Thoracic aorta (tissue), 2 donors: ENCODE measurements around the gene HACL1. TPM values are rescaled to one million over a fixed set of nuclear protein-coding genes. Genes with fewer than 3 reads are reported as not detected.

ENCODE experiments used
- ATAC-seq: fragments of 150-250 bp; one replicate; pipeline ENCODE4 v1.8.0; 2017; ENCODE audit warnings: low read depth; ENCODE audit not compliant: insufficient number of reproducible peaks, low FRiP score
- DNase-seq: peaks from one replicate; pipeline ENCODE4 v3.0.0-alpha.2; 2020; ENCODE audit warnings: low spot score
- H3K27ac ChIP-seq, 2 donors: fragments of 200-600 bp; sonication (generic); 1 replicate in 1 of 2; 2 replicates in 1 of 2; pipeline ENCODE4 v1.5.1; 2016; ENCODE audit warnings: mild to moderate bottlenecking in 2 of 2, moderate library complexity in 2 of 2
- H3K27me3 ChIP-seq: fragments of 200-600 bp; sonication (generic); replicated peaks from 2 replicates; pipeline ENCODE4 v1.6.0; 2016; ENCODE audit warnings: mild to moderate bottlenecking; ENCODE audit not compliant: insufficient read depth
- H3K36me3 ChIP-seq: fragments of 200-600 bp; sonication (generic); one replicate; pipeline ENCODE4 v1.5.1; 2016
- H3K4me1 ChIP-seq, 2 donors: fragments of 200-600 bp; sonication (generic); 1 replicate in 1 of 2; 2 replicates in 1 of 2; pipeline versions ENCODE4 v1.5.1 to v1.6.0; 2016; ENCODE audit warnings: low read depth in 2 of 2, mild to moderate bottlenecking in 1 of 2; ENCODE audit not compliant: control insufficient read depth in 1 of 2
- H3K4me3 ChIP-seq: fragments of 200-600 bp; sonication (generic); 2 replicates; pipeline ENCODE4 v1.5.1; 2016; ENCODE audit warnings: mild to moderate bottlenecking
- H3K9me3 ChIP-seq: fragments of 200-600 bp; sonication (generic); 2 replicates; pipeline ENCODE4 v1.5.1; 2016
- total RNA-seq, 2 donors: library from RNA; depleted of rRNA; stranded (reverse); fragments of >200 nt; gene quantifications; one replicate each; pipeline versions ENCODE4 v1.1.0 to v1.2.3, GENCODE V29; 2016
- TF ChIP-seq, protein P1 (sequence below): fragments of 200-600 bp; sonication (generic); IDR thresholded peaks from one replicate; pipeline ENCODE4 v1.5.1; 2019; ENCODE audit warnings: antibody characterized with exemption

HACL1 gene
- total RNA-seq, 2 donors from 2014 or later, result 14.5 to 21.6 TPM

DNA sequence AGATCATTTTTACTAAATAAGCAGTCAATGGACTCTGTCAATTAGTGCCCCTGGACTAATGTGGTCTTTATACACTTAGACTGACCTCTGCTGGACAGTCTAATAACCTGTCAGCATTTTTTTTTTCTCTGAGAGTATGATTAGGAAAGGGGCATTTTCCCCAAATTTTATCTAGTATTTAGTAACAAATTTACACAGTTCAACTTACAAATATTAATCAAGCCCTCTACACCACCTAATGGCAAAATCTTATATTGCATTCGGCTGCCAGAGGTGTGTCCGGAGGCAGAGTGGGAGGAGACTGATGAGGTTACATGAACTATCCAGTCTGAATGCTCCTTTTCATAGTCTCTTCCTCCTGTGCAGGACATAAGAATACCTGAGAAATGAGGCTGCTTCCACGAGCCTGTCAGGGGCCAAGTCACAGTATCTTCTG lies 43.8 kb downstream of the HACL1 start:
- H3K4me1 ChIP-seq, result no peaks in the 10 kb centered on the region
- H3K36me3 ChIP-seq, result peaks cover under 1% of the 10 kb centered on the region
- peak; percentile 41 for ATAC-seq
- TF ChIP-seq, protein P1, sequence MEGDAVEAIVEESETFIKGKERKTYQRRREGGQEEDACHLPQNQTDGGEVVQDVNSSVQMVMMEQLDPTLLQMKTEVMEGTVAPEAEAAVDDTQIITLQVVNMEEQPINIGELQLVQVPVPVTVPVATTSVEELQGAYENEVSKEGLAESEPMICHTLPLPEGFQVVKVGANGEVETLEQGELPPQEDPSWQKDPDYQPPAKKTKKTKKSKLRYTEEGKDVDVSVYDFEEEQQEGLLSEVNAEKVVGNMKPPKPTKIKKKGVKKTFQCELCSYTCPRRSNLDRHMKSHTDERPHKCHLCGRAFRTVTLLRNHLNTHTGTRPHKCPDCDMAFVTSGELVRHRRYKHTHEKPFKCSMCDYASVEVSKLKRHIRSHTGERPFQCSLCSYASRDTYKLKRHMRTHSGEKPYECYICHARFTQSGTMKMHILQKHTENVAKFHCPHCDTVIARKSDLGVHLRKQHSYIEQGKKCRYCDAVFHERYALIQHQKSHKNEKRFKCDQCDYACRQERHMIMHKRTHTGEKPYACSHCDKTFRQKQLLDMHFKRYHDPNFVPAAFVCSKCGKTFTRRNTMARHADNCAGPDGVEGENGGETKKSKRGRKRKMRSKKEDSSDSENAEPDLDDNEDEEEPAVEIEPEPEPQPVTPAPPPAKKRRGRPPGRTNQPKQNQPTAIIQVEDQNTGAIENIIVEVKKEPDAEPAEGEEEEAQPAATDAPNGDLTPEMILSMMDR, result peak; percentile 55
- H3K4me3 ChIP-seq, result no peak overlapping the region
- H3K27me3 ChIP-seq, result no peaks in the 10 kb centered on the region
- H3K9me3 ChIP-seq, result no peaks in the 10 kb centered on the region
- H3K27ac ChIP-seq, result peak overlapping the region in 1 of 2 donors; percentile 36
- DNase-seq, result peak; percentile 13

GRCh38 chr3:15556512-15556911 lies 44.9 kb downstream of the HACL1 start:
- Histone ChIP-seq H3K27me3 (no peaks in the 10 kb centered on the region), H3K4me1 (no peaks in the 10 kb centered on the region), H3K36me3 (no peaks in the 10 kb centered on the region), H3K27ac (no peak overlapping the region), H3K9me3 (no peaks in the 10 kb centered on the region), H3K4me3 (no peak overlapping the region)
- no peak for DNase-seq
- TF ChIP-seq, protein P1, result no peak
- ATAC-seq, result no peak

DNA sequence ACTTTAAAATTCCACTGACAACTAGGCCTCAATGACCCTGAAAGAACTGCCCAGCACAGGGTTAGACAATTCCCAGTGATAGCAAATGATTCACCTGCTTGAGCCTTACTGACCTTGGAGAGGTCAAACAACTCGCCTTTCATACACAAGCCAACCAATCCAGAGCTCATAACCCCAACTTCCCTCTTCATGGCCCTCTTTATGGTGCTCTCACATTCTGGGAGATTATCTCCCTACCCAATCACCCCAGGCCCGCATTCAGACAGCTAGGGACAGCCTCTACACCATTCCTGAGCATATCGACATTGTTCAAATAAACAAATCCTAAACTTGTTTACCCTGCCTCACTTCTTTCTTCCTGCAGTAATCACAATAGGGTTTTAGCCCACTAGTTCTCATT lies 47.6 kb downstream of the HACL1 start:
- no peaks in the 10 kb centered on the region for H3K9me3 ChIP-seq
- TF ChIP-seq, protein P1, result no peak
- ATAC-seq (no peak), DNase-seq (no peak)
- H3K36me3 ChIP-seq, result no peaks in the 10 kb centered on the region
- H3K4me1 ChIP-seq, result no peaks in the 10 kb centered on the region
- no peaks in the 10 kb centered on the region for H3K27me3 ChIP-seq
- H3K27ac ChIP-seq, result no peak overlapping the region
- no peak overlapping the region for H3K4me3 ChIP-seq

DNA sequence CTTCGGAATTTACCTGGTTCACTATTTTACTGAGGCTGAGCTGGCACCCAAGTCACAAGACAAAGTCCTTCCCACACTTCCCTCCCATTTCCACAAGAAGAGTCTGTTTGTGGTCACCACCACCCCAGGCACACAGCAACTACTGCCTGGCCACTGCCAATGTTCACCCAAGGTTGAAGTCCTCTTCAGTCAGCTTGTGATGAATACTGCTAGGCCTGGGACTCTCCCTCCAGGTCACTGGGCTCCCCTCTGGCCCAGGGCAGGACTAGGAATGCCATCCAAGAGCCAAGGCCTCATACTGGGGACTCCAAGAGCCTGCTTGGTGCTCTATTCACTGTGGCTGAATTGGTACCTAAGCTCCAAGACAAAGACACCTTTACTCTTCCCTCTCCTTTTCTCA lies 49.5 kb downstream of the HACL1 start:
- no peaks in the 10 kb centered on the region for H3K4me1 ChIP-seq
- H3K27ac ChIP-seq, result no peak overlapping the region
- DNase-seq, result no peak
- H3K4me3 ChIP-seq, result no peak overlapping the region
- TF ChIP-seq, protein P1, result no peak
- no peaks in the 10 kb centered on the region for H3K36me3 ChIP-seq
- no peaks in the 10 kb centered on the region for H3K9me3 ChIP-seq
- no peaks in the 10 kb centered on the region for H3K27me3 ChIP-seq
- ATAC-seq, result no peak

- ATAC-seq, result no peak
Observed at GRCh38 chr3:15549846-15550245, 51.5 kb downstream of the HACL1 start.

More at GRCh38 chr3:15549846-15550245, 51.5 kb downstream of the HACL1 start:
- no peak overlapping the region for H3K27ac ChIP-seq
- no peak for DNase-seq
- H3K4me1 ChIP-seq, result no peaks in the 10 kb centered on the region
- no peak overlapping the region for H3K4me3 ChIP-seq
- H3K36me3 ChIP-seq, result no peaks in the 10 kb centered on the region
- TF ChIP-seq, protein P1, result no peak
- H3K9me3 ChIP-seq, result no peaks in the 10 kb centered on the region
- no peaks in the 10 kb centered on the region for H3K27me3 ChIP-seq
